Large intestine (tissue), 3 donors: ENCODE measurements around the gene TTC21A. TPM values are rescaled to one million over a fixed set of nuclear protein-coding genes. Genes with fewer than 3 reads are reported as not detected.

Experiments
- DNase-seq, 2 donors: peaks; one replicate each; pipeline versions ENCODE4 v3.0.0 to v3.0.0-alpha.2; 2013
- H3K27ac ChIP-seq: one replicate; pipeline ENCODE4 v1.5.1; 2013; ENCODE audit warnings: low read length
- H3K27me3 ChIP-seq: 2 replicates; pipeline ENCODE4 v1.6.1; 2013; ENCODE audit warnings: low read length; ENCODE audit not compliant: control insufficient read depth, insufficient read depth
- H3K36me3 ChIP-seq: 2 replicates; pipeline ENCODE4 v1.6.1; 2013; ENCODE audit warnings: low read length; ENCODE audit not compliant: control insufficient read depth, insufficient read depth
- H3K4me1 ChIP-seq: one replicate; pipeline ENCODE4 v1.6.1; 2013; ENCODE audit warnings: low read length; ENCODE audit not compliant: control insufficient read depth, insufficient read depth
- H3K4me3 ChIP-seq: one replicate; pipeline ENCODE4 v1.5.1; 2013; ENCODE audit warnings: low read length
- H3K9me3 ChIP-seq: one replicate; pipeline ENCODE4 v1.6.1; 2013; ENCODE audit warnings: mild to moderate bottlenecking, low read depth, low read length, moderate library complexity; ENCODE audit not compliant: control insufficient read depth
- WGBS: methylation state at CpG from one replicate; pipeline ENCODE4 v1.1.5; 2013; ENCODE audit warnings: low lambda C conversion rate; ENCODE audit not compliant: insufficient coverage; 5-methylcytosine and 5-hydroxymethylcytosine counted together
- polyA plus RNA-seq: library from polyadenylated mRNA; unstranded; fragments of 120-200 nt; gene quantifications from one replicate; pipeline ENCODE4 v1.2.1, GENCODE V29; 2013

TTC21A gene
- polyA plus RNA-seq, 1 donor = 5.8 TPM

GRCh38 chr3:39187372-39188155, 80.1 kb downstream of the TTC21A start:
- Histone ChIP-seq H3K27me3 (no peaks in the 10 kb centered on the region), H3K36me3 (no peaks in the 10 kb centered on the region)

More at GRCh38 chr3:39187372-39188155, 80.1 kb downstream of the TTC21A start:
- Histone ChIP-seq H3K4me1 (peaks cover 4% of the 10 kb centered on the region), H3K9me3 (no peaks in the 10 kb centered on the region), H3K4me3 (no peak overlapping the region), H3K27ac (no peak overlapping the region)
- DNase-seq = no peak
- no CpG with 5 or more reads among the region's 23 CpGs for WGBS

Other genes starting within 250 kb of the TTC21A start
- 1.1 TPM for gene SCN11A, start 55.7 kb upstream of the TTC21A start, polyA plus RNA-seq
- 40.0 TPM for gene WDR48, start 55.7 kb upstream of the TTC21A start, polyA plus RNA-seq
- gene GORASP1, start 53 bp upstream of the TTC21A start, polyA plus RNA-seq = 66.7 TPM
- 24.5 TPM for gene CSRNP1, start 45.9 kb downstream of the TTC21A start, polyA plus RNA-seq
- 0.19 TPM for gene XIRP1, start 84.9 kb downstream of the TTC21A start, polyA plus RNA-seq
- 2.8 TPM for gene CX3CR1, start 172.4 kb downstream of the TTC21A start, polyA plus RNA-seq
- 0.09 TPM for gene CCR8, start 222.0 kb downstream of the TTC21A start, polyA plus RNA-seq